ENCODE results near the gene CXCR2.

CXCR2 gene

DNA sequence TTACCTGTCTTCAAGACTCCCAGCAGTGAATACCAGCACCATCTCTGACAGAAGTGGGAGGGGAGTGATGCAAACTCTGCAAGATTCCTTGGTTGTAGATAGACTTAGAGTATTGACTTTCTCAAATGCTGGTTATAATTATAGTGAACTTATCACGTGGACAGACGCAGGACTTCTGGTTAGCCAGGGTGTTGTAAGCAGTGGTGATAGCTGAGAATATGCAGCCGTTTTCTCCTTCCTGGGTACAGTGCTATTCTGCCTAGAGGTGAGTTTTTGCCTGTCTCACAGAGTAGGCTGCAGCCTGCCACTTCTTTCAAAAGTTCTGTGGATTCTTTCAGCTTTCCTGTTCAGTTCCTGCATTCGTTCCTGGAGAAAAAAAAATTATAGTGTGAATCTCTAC is 733 bp upstream of the CXCR2 start:
- H3K27ac ChIP-seq (ENCODE audit: extremely low read depth, low read depth, low read length) = no peak overlapping the region
- ChIA-PET CTCF (interaction anchor here (0.5 to 0.7 kb wide), 4 partner anchors 25 to 240 kb away, joined by 3 to 6 read pairs (median 3); no protein-coding TSS in a partner anchor), POLR2A (no interaction called here)
- no peak overlapping the region for H3K4me3 ChIP-seq (ENCODE audit: low read depth, low read length)
- H3K9me3 ChIP-seq (ENCODE audit: control insufficient read depth, insufficient read depth, low read depth, low read length) = no peaks in the 10 kb centered on the region
- H3K4me1 ChIP-seq (ENCODE audit: control insufficient read depth, insufficient read depth, low read length) = no peaks in the 10 kb centered on the region
- no peak for TF ChIP-seq FEZF1 (tag by site-specific recombination; IDR thresholded peaks at IDR 0.05)
- TF ChIP-seq SCRT2 (tag by site-specific recombination; IDR thresholded peaks at IDR 0.05) = no peak
- no peak for TF ChIP-seq ZNF354C (tag by site-specific recombination; IDR thresholded peaks at IDR 0.05; ENCODE audit: borderline replicate concordance, low read depth)
- TF ChIP-seq, protein P1, sequence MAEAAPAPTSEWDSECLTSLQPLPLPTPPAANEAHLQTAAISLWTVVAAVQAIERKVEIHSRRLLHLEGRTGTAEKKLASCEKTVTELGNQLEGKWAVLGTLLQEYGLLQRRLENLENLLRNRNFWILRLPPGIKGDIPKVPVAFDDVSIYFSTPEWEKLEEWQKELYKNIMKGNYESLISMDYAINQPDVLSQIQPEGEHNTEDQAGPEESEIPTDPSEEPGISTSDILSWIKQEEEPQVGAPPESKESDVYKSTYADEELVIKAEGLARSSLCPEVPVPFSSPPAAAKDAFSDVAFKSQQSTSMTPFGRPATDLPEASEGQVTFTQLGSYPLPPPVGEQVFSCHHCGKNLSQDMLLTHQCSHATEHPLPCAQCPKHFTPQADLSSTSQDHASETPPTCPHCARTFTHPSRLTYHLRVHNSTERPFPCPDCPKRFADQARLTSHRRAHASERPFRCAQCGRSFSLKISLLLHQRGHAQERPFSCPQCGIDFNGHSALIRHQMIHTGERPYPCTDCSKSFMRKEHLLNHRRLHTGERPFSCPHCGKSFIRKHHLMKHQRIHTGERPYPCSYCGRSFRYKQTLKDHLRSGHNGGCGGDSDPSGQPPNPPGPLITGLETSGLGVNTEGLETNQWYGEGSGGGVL (tag by site-specific recombination; IDR thresholded peaks at IDR 0.05) = no peak
- TF ChIP-seq ZNF335 (tag by site-specific recombination; conservative IDR thresholded peaks at IDR 0.05) = no peak
- no peak for TF ChIP-seq ZBTB17 (tag by site-specific recombination; IDR thresholded peaks at IDR 0.05)
- TF ChIP-seq ZNF513 (tag by site-specific recombination; IDR thresholded peaks at IDR 0.05) = no peak
- TF ChIP-seq ZNF140 (tag by site-specific recombination; IDR thresholded peaks at IDR 0.05) = no peak
- TF ChIP-seq ZNF362 (tag by site-specific recombination; IDR thresholded peaks at IDR 0.05) = no peak
- TF ChIP-seq, protein P2, sequence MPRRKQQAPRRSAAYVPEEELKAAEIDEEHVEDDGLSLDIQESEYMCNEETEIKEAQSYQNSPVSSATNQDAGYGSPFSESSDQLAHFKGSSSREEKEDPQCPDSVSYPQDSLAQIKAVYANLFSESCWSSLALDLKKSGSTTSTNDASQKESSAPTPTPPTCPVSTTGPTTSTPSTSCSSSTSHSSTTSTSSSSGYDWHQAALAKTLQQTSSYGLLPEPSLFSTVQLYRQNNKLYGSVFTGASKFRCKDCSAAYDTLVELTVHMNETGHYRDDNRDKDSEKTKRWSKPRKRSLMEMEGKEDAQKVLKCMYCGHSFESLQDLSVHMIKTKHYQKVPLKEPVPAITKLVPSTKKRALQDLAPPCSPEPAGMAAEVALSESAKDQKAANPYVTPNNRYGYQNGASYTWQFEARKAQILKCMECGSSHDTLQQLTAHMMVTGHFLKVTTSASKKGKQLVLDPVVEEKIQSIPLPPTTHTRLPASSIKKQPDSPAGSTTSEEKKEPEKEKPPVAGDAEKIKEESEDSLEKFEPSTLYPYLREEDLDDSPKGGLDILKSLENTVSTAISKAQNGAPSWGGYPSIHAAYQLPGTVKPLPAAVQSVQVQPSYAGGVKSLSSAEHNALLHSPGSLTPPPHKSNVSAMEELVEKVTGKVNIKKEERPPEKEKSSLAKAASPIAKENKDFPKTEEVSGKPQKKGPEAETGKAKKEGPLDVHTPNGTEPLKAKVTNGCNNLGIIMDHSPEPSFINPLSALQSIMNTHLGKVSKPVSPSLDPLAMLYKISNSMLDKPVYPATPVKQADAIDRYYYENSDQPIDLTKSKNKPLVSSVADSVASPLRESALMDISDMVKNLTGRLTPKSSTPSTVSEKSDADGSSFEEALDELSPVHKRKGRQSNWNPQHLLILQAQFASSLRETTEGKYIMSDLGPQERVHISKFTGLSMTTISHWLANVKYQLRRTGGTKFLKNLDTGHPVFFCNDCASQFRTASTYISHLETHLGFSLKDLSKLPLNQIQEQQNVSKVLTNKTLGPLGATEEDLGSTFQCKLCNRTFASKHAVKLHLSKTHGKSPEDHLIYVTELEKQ (tag by site-specific recombination; IDR thresholded peaks at IDR 0.05; ENCODE audit: borderline replicate concordance) = no peak
- TF ChIP-seq ZFP41 (tag by site-specific recombination; IDR thresholded peaks at IDR 0.05; ENCODE audit: borderline replicate concordance) = no peak
- no peak for TF ChIP-seq ZNF623 (tag by site-specific recombination; IDR thresholded peaks at IDR 0.05)
- TF ChIP-seq ZNF514 (tag by site-specific recombination; IDR thresholded peaks at IDR 0.05) = no peak
- no peak for TF ChIP-seq PRDM1 (tag by site-specific recombination; IDR thresholded peaks at IDR 0.05)
- no peak for TF ChIP-seq ZNF501 (tag by site-specific recombination; IDR thresholded peaks at IDR 0.05)
- TF ChIP-seq ZNF214 (tag by site-specific recombination; IDR thresholded peaks at IDR 0.05; ENCODE audit: borderline replicate concordance) = no peak
- no peaks in the 10 kb centered on the region for H3K36me3 ChIP-seq (ENCODE audit: control insufficient read depth in 2 of 2, insufficient read depth in 1 of 2, low read length in 2 of 2)

- Histone ChIP-seq H3K36me3 (ENCODE audit: control insufficient read depth in 2 of 2, insufficient read depth in 1 of 2, low read length in 2 of 2) (no peaks in the 10 kb centered on the region), H3K9me3 (ENCODE audit: control insufficient read depth, insufficient read depth, low read depth, low read length) (no peaks in the 10 kb centered on the region), H3K4me1 (ENCODE audit: control insufficient read depth, insufficient read depth, low read length) (no peaks in the 10 kb centered on the region), H3K27ac (ENCODE audit: extremely low read depth, low read depth, low read length) (no peak overlapping the region), H3K4me3 (ENCODE audit: low read depth, low read length) (no peak overlapping the region)
- POLR2A ChIA-PET = no interaction called here
- CTCF ChIA-PET = no interaction called here
- TF ChIP-seq ZNF692 (tag by site-specific recombination; IDR thresholded peaks at IDR 0.05) (no peak), ZNF645 (tag by site-specific recombination; IDR thresholded peaks at IDR 0.05) (no peak), ZNF157 (tag by site-specific recombination; IDR thresholded peaks at IDR 0.05) (no peak), SCRT2 (tag by site-specific recombination; IDR thresholded peaks at IDR 0.05) (no peak), ZNF292 (tag by site-specific recombination; IDR thresholded peaks at IDR 0.05; ENCODE audit: borderline replicate concordance, low read depth) (no peak), ZNF514 (tag by site-specific recombination; IDR thresholded peaks at IDR 0.05) (no peak), KLF1 (tag by site-specific recombination; IDR thresholded peaks at IDR 0.05) (no peak), ZNF623 (tag by site-specific recombination; IDR thresholded peaks at IDR 0.05) (no peak), ZNF311 (tag by site-specific recombination; IDR thresholded peaks at IDR 0.05; ENCODE audit: borderline replicate concordance) (no peak), ZNF302 (tag by site-specific recombination; IDR thresholded peaks at IDR 0.05; ENCODE audit: low read depth) (no peak), KLF8 (tag by site-specific recombination; IDR thresholded peaks at IDR 0.05) (no peak), KLF16 (tag by site-specific recombination; IDR thresholded peaks at IDR 0.05) (no peak)
Measured at GRCh38 chr2:218127929-218128455, 2.2 kb downstream of the CXCR2 start.

All from HEK293 (cell line).